HS-27A (cell line): ENCODE measurements around the gene GLIS2.

Experiments
- DNase-seq: peaks from one replicate; pipeline ENCODE4 v3.0.0-alpha.2; 2012; ENCODE audit warnings: low read depth, missing footprints

Gene GLIS2

GRCh38 chr16:4371357-4372000, 55.6 kb downstream of the GLIS2 start, which contains the start of gene VASN:
VASN (plus strand) TSS chr16:4371848; CDS start chr16:4380878, 9,030 bp downstream.
- DNase-seq: no peak

DNA sequence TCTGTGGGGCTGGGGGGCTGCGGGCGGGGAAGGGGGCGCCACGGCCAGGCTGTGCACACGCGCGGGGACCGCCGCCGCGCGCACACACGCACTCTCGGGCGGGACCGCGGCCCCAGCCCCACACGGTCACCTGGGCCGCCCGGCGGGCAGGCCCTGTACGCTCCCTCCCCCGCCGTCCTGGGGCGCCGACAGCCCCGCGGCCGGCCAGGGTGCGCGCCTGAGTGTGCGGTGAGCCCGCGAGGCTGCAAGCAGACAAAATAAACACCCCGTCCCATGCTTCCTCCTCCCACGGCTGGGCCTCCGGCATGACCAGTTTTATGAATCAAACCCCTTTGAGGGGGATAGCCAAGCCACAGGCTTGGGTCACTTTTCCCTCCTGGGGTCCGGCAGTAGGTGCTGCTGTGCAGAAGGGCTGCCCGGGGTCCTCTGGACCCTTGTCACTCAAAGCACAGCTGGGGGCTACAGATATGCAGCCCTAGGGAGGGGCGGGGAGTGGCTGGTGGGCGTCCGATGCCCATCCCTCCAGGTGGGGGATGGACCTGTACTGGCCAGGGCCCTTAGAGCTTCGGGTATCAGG, 56.2 kb downstream of the GLIS2 start:
- DNase-seq: no peak

DNA sequence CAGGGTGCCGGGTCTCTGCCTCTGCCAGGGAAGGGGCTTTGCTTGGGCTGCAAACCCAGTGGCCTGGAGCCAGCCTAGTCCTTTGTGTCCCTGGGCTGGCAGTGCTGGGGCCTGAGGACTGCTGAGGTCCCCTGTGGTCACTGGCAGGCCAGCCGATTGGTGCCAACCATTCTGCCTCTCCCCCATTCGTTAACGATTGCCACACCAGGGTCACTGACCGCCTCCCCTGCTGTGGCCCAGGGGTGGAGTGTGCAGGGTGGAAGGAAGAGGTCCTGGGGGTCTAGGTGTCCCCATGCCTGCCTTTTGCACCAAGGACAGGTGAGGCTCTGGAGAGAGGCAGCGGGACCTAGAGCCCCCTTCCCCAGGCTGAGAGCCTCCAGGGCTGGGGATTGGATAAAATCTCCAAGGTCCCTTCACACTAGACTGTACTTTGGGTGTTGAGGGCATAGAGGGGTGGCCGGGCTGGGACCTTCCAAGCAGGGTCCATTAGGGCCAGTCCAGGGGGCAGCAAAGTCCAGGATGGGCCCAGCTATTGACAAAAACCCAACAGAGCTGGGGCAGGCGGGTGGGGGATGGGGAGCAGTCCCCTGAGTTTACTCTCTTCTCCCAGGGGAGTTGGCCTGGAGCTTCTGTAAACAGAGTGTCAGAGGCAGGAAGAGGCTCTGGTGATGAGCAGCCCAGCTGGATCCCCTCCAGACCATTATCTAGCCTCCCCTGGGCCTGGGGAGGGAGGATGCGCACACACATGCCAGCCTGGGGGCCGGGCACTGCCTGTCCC, 56.9 kb downstream of the GLIS2 start:
- no peak for DNase-seq

GRCh38 chr16:4373356-4373908, 57.6 kb downstream of the GLIS2 start:
- DNase-seq: no peak

DNA sequence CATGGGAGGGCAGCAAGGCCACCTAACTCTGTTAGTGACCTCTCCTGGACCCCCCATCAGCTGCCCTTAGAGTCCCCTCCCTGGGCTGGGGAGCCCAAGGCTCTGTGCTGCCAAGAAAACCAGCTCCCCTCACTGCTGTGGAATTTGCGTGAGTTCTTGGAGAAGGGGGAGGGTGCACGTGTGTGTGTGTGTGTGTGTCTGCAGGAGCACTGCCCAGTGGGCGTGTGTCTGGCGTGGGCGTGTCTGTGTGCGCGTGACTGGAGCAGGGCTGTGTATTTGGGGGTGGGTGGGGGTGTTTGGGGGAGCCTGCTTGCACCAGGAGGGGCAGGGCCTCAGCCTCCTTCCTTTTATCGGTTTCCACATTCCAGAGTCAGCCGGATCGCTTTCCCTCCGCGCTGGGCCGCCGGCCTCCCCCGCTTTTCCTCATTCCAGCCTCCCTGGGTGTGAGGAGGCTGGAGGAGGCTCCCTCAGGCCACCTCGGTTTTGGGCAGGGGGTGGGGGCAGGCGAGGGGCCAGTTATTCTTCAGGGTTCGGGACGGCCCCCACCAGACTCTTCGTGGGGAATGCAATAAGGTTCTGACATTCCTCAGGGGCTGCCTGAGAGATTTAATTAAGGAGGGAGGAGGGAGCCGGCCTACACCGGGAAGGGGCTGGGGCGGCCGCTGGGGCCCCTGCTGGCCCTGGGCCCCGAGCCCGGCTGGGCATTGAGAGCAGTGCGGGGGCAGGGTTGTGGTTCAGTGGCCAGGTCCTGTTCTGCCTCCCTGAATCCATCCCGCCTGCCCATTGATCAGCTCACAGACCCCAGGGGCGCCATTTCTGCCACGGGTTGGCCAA, 58.3 kb downstream of the GLIS2 start:
- no peak for DNase-seq

- DNase-seq: no peak
These were observed 59.9 kb downstream of the GLIS2 start for GRCh38 chr16:4375717-4376116.

DNA sequence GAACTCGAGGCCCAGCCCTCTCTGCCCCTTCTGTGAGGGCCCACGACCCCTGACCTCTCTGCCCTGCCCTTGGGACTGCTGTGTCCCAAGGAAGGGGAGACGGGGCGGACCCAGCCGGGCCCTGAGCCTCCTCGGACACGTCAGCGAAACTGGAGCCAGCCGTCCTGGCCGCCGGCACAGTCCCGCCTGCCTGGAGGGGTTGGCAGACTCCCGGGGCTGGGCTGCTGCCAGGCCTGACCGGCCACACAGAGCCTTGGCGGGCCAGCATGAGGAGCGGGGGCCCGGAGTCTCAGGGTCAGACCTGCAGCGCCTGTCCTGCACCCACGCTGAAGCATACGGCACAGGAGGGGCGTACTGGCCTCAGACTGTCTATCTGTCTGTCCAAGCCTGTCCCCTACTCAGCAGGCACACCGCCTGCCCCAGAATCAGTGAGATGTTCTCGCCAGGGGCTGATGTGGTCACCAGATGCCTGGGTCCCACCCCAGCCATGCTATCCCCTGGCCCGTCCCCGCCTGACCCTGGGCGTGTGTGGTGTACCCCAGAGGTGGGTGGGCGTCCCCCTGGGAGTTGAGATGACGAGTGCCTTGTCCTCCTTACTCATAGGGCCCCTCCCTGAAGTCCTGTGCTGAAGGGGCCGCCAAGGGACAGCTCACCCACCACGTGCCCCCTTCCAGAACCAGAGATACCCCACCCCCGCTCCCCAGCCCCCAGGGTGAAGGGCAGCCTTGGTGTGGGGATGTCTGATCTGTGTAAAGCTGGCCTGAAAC, 60.4 kb downstream of the GLIS2 start:
- DNase-seq: no peak

DNA sequence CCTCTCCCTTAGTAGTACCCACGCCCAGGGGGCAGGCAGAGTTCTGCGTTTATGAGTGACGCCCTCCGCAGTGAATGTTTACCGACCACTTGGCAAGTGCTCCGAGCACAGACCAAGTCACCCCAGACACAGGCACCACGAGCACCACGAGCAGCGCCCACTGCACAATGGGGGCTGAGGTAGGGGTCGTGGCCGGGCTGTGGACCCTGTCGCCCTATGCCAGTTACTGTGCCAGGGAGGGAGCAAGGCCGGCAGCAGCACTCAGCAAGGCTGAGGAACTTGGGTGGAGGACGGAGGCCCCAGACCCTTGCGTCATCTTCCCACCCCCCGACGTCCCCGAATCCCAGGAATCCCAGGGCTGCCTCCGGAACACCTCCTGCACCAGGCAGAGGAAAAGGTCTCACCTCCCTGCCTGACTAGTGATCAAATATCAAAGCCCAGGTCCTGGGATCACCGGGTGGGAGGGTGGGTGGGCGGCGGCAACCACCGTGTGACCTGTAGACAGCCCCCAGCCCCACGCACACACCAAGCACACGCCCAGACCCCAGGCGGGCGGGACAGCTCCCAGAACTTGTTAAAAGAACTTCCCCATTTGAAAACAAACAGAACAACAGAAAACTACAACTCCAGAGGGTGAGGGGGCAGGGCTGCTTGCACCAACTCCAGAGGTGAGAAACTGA, 61.2 kb downstream of the GLIS2 start:
- DNase-seq: no peak

DNA sequence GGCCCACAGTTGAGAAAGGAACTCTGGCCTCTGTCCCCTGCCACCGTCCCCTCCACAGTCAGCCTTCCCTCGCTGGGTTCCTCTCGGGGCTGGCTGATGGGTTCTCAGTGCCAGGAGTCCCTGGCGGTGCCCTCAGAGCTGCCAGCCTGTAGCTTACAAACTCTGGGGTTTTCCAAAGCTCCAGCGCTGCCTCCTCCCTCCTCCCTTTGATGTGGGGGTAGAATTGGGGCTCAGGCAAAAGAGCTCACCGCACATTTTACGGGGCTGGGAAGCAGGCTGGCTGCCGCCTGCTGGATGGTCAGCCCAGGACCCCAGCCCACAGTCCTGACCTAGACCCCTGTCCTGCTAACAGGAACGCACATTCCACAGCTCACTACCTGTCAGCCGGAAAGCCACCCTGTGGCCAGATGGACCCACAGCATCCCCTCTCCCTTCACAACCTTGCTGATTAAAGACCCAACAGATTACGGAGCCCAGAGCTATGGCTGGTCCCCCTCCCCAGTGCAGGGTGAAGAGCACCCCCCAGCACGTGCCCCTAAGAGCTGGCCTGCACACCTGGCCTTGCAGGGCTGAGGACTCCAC, 61.8 kb downstream of the GLIS2 start:
- DNase-seq: no peak

DNA sequence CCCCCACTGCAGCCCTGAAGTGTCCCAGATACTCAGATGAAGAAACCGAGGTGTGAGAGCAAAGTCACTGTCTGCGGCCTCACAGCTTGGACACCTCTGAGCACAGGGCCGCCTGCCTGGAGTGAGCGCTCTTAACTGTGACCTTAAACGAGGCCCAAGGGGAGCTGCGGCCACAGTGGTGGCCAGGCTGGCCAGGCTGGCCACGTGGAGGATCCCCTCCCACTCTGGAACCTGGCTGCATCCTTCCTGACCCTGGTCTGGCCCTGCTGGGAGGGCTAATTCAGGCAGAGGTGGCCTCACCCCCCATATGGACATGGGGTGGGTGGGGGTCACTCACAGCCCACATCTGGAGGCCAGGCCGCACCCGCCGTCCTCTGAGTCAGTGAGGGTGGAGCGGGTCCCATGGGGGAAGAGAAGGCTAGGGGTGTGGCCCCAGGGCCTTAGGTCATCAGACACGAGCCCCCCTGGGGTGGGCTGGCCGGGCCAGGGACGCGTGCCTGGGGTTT, 62.3 kb downstream of the GLIS2 start:
- DNase-seq: no peak

- DNase-seq: no peak
These were observed 63.3 kb downstream of the GLIS2 start for GRCh38 chr16:4378999-4379690.

DNA sequence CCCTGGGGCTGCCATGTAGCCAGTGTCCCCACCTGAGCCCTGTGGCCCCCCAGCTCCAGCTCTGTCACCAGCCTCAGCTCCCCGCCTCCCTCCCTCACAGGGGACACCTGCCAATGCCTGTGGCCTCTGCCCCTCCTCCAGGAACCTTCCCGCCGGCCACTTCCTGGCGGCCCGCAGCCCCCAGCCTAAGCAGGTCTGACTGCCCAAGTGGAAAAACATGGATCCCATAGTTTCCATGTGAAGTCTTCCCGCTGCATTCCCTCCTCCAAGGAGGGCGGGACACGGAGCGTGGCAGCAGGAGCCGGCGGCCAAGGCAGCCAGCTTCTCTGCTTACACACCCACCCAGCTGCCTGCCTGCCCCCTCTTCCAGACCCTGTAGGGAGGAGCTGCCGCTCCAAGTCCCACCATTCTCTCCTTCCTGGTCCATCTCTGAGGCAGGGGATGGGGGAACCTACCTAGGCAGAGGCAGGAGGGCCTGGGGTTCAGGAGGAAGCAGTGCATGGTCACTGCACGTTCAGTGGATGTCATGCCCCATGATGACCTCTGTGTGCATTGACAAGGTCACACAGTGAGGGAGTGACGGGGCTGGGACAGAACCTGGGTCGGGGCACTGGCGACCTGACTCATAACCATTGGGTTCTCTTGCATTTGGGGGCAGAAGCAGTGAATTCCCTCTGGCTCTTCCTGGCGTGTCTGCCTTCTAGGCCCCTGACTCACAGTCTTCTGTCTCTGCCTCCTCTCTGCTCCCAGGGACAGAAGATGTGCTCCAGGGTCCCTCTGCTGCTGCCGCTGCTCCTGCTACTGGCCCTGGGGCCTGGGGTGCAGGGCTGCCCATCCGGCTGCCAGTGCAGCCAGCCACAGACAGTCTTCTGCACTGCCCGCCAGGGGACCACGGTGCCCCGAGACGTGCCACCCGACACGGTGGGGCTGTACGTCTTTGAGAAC, 64.5 kb downstream of the GLIS2 start:
- no peak for DNase-seq

GRCh38 chr16:4381072-4381934, 65.4 kb downstream of the GLIS2 start:
- no peak for DNase-seq

DNA sequence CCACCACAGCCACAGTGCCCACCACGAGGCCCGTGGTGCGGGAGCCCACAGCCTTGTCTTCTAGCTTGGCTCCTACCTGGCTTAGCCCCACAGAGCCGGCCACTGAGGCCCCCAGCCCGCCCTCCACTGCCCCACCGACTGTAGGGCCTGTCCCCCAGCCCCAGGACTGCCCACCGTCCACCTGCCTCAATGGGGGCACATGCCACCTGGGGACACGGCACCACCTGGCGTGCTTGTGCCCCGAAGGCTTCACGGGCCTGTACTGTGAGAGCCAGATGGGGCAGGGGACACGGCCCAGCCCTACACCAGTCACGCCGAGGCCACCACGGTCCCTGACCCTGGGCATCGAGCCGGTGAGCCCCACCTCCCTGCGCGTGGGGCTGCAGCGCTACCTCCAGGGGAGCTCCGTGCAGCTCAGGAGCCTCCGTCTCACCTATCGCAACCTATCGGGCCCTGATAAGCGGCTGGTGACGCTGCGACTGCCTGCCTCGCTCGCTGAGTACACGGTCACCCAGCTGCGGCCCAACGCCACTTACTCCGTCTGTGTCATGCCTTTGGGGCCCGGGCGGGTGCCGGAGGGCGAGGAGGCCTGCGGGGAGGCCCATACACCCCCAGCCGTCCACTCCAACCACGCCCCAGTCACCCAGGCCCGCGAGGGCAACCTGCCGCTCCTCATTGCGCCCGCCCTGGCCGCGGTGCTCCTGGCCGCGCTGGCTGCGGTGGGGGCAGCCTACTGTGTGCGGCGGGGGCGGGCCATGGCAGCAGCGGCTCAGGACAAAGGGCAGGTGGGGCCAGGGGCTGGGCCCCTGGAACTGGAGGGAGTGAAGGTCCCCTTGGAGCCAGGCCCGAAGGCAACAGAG, 66.3 kb downstream of the GLIS2 start:
- no peak for DNase-seq

DNA sequence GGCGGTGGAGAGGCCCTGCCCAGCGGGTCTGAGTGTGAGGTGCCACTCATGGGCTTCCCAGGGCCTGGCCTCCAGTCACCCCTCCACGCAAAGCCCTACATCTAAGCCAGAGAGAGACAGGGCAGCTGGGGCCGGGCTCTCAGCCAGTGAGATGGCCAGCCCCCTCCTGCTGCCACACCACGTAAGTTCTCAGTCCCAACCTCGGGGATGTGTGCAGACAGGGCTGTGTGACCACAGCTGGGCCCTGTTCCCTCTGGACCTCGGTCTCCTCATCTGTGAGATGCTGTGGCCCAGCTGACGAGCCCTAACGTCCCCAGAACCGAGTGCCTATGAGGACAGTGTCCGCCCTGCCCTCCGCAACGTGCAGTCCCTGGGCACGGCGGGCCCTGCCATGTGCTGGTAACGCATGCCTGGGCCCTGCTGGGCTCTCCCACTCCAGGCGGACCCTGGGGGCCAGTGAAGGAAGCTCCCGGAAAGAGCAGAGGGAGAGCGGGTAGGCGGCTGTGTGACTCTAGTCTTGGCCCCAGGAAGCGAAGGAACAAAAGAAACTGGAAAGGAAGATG, 67.0 kb downstream of the GLIS2 start:
- DNase-seq: no peak
